HL-60 (cell line): ENCODE measurements around the gene AIG1.

Experiments
- DNase-seq, 2 experiments: peaks; one replicate each; pipeline ENCODE4 v3.0.0-alpha.2; 2010 to 2020; ENCODE audit warnings: low read depth in 1 of 2, low spot score in 1 of 2
- H3K27ac ChIP-seq: fragments of 250-450 bp; sonication (Bioruptor Pico); replicated peaks from 2 replicates; pipeline ENCODE4 v1.5.1; 2020; ENCODE audit warnings: mild to moderate bottlenecking, moderate library complexity
- H3K27me3 ChIP-seq: fragments of 250-450 bp; sonication (Bioruptor Pico); 2 replicates; pipeline ENCODE4 v1.5.1; 2021; ENCODE audit warnings: mild to moderate bottlenecking, moderate library complexity; ENCODE audit not compliant: insufficient read depth, poor library complexity, severe bottlenecking
- H3K4me3 ChIP-seq: replicated peaks from 2 replicates; pipeline ENCODE4 v1.5.1; 2011; ENCODE audit warnings: mild to moderate bottlenecking, control low read depth, low read length; ENCODE audit not compliant: insufficient read depth
- CTCF ChIP-seq: IDR thresholded peaks from one replicate; pipeline ENCODE4 v1.5.1; 2011; ENCODE audit warnings: low read length, control low read depth, inconsistent platforms; ENCODE audit not compliant: insufficient read depth
- GABPA ChIP-seq: IDR thresholded peaks from 2 replicates; pipeline ENCODE4 v1.6.1; 2012; ENCODE audit warnings: low read depth
- POLR2AphosphoS5 ChIP-seq: IDR thresholded peaks from 2 replicates; pipeline ENCODE4 v1.6.1; 2012; ENCODE audit warnings: low read depth
- REST ChIP-seq: IDR thresholded peaks from 2 replicates; pipeline ENCODE4 v1.6.1; 2012; ENCODE audit warnings: low read depth; ENCODE audit not compliant: insufficient replicate concordance
- SPI1 ChIP-seq: IDR thresholded peaks from 2 replicates; pipeline ENCODE4 v1.6.1; 2012; ENCODE audit warnings: low read depth, mild to moderate bottlenecking, borderline replicate concordance

Gene AIG1

DNA sequence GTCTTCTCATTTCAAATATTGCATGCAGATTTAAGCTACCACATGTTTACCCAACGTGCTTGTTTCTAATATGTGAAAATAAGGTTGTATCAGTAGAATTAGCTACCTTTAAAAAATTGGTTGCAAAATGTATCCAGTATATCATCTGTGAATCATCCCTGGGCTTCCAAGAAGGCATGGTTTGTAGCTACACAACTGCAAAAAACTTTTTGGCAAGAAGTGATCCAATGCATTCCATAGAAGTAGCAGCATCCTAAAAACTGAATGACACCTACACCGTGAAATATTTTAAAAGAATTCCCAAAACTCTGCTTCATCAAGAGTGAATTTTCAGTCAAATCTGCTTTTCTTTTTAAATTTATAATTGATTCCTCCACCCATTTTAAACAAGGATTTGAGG is 89.1 kb downstream of the AIG1 start:
- H3K27ac ChIP-seq: no peak overlapping the region
- no peak for DNase-seq

GRCh38 chr6:143150281-143150680 is 89.6 kb downstream of the AIG1 start:
- TF ChIP-seq POLR2AphosphoS5 (no peak), GABPA (0 out of 2 replicates have a peak, but pooled peaks have one; percentile 26)
- no peak overlapping the region for H3K4me3 ChIP-seq
- peak; percentile 31 to 43 for DNase-seq

More for the DNA sequence above, 89.1 kb downstream of the AIG1 start:
- TF ChIP-seq REST: no peak
- TF ChIP-seq GABPA: no peak
- no peak for TF ChIP-seq POLR2AphosphoS5
- TF ChIP-seq SPI1: no peak
- TF ChIP-seq CTCF: no peak
- no peak overlapping the region for H3K4me3 ChIP-seq
- no peaks in the 10 kb centered on the region for H3K27me3 ChIP-seq

DNA sequence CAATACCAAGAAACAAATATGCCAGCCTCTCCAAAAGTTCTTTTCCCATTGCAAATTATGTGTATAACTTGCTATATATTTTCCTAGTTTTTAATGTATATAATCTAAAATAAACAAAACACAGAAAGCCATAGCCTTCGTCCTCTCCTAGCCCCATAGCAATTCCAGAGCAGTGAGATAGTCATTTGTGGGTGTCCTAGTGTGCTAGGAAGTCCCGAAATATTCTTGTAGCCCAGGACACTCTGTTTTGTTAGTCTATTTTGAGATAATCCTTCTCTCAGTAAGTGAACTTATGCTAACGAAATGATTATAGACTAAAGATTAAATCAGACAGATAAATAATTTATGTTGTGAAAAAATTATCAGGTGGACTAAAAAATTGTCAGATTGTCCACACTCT is 90.7 kb downstream of the AIG1 start:
- no peak for DNase-seq
- Histone ChIP-seq H3K27me3 (no peaks in the 10 kb centered on the region), H3K4me3 (no peak overlapping the region), H3K27ac (no peak overlapping the region)
- TF ChIP-seq GABPA: no peak
- TF ChIP-seq REST: no peak
- TF ChIP-seq CTCF: no peak
- TF ChIP-seq POLR2AphosphoS5: no peak
- no peak for TF ChIP-seq SPI1

More at GRCh38 chr6:143150281-143150680, 89.6 kb downstream of the AIG1 start:
- no peak overlapping the region; the same call in 1 of the 2 replicates for H3K27ac ChIP-seq
- H3K27me3 ChIP-seq: no peaks in the 10 kb centered on the region

GRCh38 chr6:143155681-143156080 is 95.0 kb downstream of the AIG1 start:
- no peak for DNase-seq
- TF ChIP-seq SPI1: no peak
- no peak for TF ChIP-seq CTCF
- TF ChIP-seq POLR2AphosphoS5: no peak
- no peak for TF ChIP-seq GABPA
- TF ChIP-seq REST: no peak
- Histone ChIP-seq H3K4me3 (no peak overlapping the region), H3K27me3 (no peaks in the 10 kb centered on the region), H3K27ac (no peak overlapping the region)
